ENCODE data around the gene NXPH3. TPM values are rescaled to one million over a fixed set of nuclear protein-coding genes. Genes with fewer than 3 reads are reported as not detected.

Gene NXPH3
- 5.8 and 6.0 TPM in 2 replicates for total RNA-seq

DNA sequence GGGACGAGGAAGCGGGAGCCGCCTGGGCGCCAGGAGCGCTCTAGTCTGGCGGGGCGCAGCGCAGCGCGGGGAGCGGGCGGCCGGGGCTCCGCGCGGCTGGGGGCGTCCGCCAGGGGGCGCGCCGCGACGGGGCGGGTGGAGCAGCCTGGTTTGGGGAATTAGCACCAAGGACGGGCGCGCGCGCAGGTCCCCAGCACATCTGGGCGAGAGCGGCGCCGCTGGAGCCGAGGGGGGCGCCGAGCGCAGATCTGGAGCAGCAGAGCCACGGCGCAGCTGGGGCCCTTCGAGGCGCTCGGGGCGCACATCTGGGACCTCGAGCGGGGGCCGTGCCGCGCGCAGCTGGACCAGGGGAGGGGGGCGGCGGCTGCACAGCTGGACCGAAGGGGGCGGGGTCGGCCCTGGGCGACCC, at the start of gene NXPH3:
TSS of gene NXPH3 (plus strand) at position 193 of the 409 bp plus-strand sequence. CDS start 349 bp downstream, outside the sequence.

Other genes starting within 250 kb of the NXPH3 start
- gene ZNF652, start 213.6 kb upstream of the NXPH3 start, total RNA-seq: 25.5 and 27.7 TPM in 2 replicates
- 76.1 and 76.2 TPM in 2 replicates for gene PHB1, start 161.0 kb upstream of the NXPH3 start, total RNA-seq
- gene NGFR, start 80.6 kb upstream of the NXPH3 start, total RNA-seq: 0.11 and 0.13 TPM in 2 replicates
- 63.2 and 71.0 TPM in 2 replicates for gene SPOP, start 102.2 kb downstream of the NXPH3 start, total RNA-seq
- gene SLC35B1, start 132.1 kb downstream of the NXPH3 start, total RNA-seq: 50.7 and 66.5 TPM in 2 replicates
- 3.3 and 3.6 TPM in 2 replicates for gene FAM117A, start 188.3 kb downstream of the NXPH3 start, total RNA-seq
- gene KAT7, start 212.8 kb downstream of the NXPH3 start, total RNA-seq: 43.3 and 46.6 TPM in 2 replicates